HL-60 (cell line): ENCODE results near the gene SMAD2.

Source experiments
- DNase-seq, 2 experiments: peaks; one replicate each; pipeline ENCODE4 v3.0.0-alpha.2; 2010 to 2020; ENCODE audit warnings: low read depth in 1 of 2, low spot score in 1 of 2
- H3K27ac ChIP-seq: fragments of 250-450 bp; sonication (Bioruptor Pico); replicated peaks from 2 replicates; pipeline ENCODE4 v1.5.1; 2020; ENCODE audit warnings: mild to moderate bottlenecking, moderate library complexity
- H3K27me3 ChIP-seq: fragments of 250-450 bp; sonication (Bioruptor Pico); 2 replicates; pipeline ENCODE4 v1.5.1; 2021; ENCODE audit warnings: mild to moderate bottlenecking, moderate library complexity; ENCODE audit not compliant: insufficient read depth, poor library complexity, severe bottlenecking
- H3K4me3 ChIP-seq: replicated peaks from 2 replicates; pipeline ENCODE4 v1.5.1; 2011; ENCODE audit warnings: mild to moderate bottlenecking, control low read depth, low read length; ENCODE audit not compliant: insufficient read depth
- CTCF ChIP-seq: IDR thresholded peaks from one replicate; pipeline ENCODE4 v1.5.1; 2011; ENCODE audit warnings: low read length, control low read depth, inconsistent platforms; ENCODE audit not compliant: insufficient read depth
- GABPA ChIP-seq: IDR thresholded peaks from 2 replicates; pipeline ENCODE4 v1.6.1; 2012; ENCODE audit warnings: low read depth
- POLR2AphosphoS5 ChIP-seq: IDR thresholded peaks from 2 replicates; pipeline ENCODE4 v1.6.1; 2012; ENCODE audit warnings: low read depth
- SPI1 ChIP-seq: IDR thresholded peaks from 2 replicates; pipeline ENCODE4 v1.6.1; 2012; ENCODE audit warnings: low read depth, mild to moderate bottlenecking, borderline replicate concordance
- TF ChIP-seq, protein P1 (sequence below): IDR thresholded peaks from 2 replicates; pipeline ENCODE4 v1.6.1; 2012; ENCODE audit warnings: low read depth; ENCODE audit not compliant: insufficient replicate concordance

Gene SMAD2

GRCh38 chr18:47863041-47863440 lies 67.4 kb downstream of the SMAD2 start:
- Histone ChIP-seq H3K27me3 (no peaks in the 10 kb centered on the region), H3K27ac (no peak overlapping the region), H3K4me3 (no peak overlapping the region)
- DNase-seq: no peak
- TF ChIP-seq CTCF: no peak
- no peak for TF ChIP-seq GABPA
- TF ChIP-seq, protein P1, sequence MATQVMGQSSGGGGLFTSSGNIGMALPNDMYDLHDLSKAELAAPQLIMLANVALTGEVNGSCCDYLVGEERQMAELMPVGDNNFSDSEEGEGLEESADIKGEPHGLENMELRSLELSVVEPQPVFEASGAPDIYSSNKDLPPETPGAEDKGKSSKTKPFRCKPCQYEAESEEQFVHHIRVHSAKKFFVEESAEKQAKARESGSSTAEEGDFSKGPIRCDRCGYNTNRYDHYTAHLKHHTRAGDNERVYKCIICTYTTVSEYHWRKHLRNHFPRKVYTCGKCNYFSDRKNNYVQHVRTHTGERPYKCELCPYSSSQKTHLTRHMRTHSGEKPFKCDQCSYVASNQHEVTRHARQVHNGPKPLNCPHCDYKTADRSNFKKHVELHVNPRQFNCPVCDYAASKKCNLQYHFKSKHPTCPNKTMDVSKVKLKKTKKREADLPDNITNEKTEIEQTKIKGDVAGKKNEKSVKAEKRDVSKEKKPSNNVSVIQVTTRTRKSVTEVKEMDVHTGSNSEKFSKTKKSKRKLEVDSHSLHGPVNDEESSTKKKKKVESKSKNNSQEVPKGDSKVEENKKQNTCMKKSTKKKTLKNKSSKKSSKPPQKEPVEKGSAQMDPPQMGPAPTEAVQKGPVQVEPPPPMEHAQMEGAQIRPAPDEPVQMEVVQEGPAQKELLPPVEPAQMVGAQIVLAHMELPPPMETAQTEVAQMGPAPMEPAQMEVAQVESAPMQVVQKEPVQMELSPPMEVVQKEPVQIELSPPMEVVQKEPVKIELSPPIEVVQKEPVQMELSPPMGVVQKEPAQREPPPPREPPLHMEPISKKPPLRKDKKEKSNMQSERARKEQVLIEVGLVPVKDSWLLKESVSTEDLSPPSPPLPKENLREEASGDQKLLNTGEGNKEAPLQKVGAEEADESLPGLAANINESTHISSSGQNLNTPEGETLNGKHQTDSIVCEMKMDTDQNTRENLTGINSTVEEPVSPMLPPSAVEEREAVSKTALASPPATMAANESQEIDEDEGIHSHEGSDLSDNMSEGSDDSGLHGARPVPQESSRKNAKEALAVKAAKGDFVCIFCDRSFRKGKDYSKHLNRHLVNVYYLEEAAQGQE: no peak
- no peak for TF ChIP-seq SPI1
- TF ChIP-seq POLR2AphosphoS5: no peak

- no peak for TF ChIP-seq CTCF
- no peak for TF ChIP-seq POLR2AphosphoS5
- no peak for TF ChIP-seq GABPA
- TF ChIP-seq, protein P1: no peak
- TF ChIP-seq SPI1: no peak
- H3K4me3 ChIP-seq: no peak overlapping the region
- no peak overlapping the region for H3K27ac ChIP-seq
- no peak for DNase-seq
- H3K27me3 ChIP-seq: no peaks in the 10 kb centered on the region
Measured at GRCh38 chr18:47858607-47859006, 71.9 kb downstream of the SMAD2 start.

- H3K27me3 ChIP-seq: no peaks in the 10 kb centered on the region
- H3K4me3 ChIP-seq: no peak overlapping the region
- no peak for DNase-seq
- H3K27ac ChIP-seq: no peak overlapping the region
- TF ChIP-seq CTCF (no peak), GABPA (no peak), POLR2AphosphoS5 (no peak), SPI1 (no peak)
- TF ChIP-seq, protein P1: no peak
Measured at GRCh38 chr18:47847635-47848034, 82.8 kb downstream of the SMAD2 start.
